Measurements from ENCODE around the gene RSU1. TPM values are rescaled to one million over a fixed set of nuclear protein-coding genes. Genes with fewer than 3 reads are reported as not detected.

The RSU1 gene
- total RNA-seq, 1 experiment from 2014 or later = 29.5 TPM

DNA sequence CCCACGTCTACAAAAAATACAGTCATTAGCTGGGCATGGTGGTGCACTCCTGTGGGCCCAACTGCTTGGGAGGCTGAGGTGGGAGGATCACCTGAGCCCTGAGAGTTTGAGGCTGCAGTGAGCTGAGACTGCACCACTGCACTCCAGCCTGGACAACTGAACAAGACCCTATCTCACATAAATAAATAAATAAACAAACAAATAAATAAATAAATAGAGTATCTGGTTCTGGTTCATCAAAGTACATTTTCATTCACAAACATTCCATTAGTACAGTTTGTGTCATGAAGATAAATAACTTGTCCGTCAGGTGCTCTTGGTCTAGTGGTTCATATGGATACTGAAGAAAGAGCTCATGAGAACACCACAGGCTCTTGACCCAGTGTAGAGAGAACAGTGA lies 96.4 kb downstream of the RSU1 start:
- Histone ChIP-seq H3K4me2 (ENCODE audit: low read length) (no peak overlapping the region), H3K9me2 (ENCODE audit: insufficient read depth) (no peaks in the 10 kb centered on the region), H3K27ac (ENCODE audit: low read depth, low read length) (no peak overlapping the region), H3K36me3 (ENCODE audit: control insufficient read depth in 1 of 2, insufficient read depth in 2 of 2, low read length in 2 of 2) (no peaks in the 10 kb centered on the region; a peak in 1 of 4 replicates), H3K27me3 (ENCODE audit: insufficient read depth, low read length) (no peaks in the 10 kb centered on the region), H4K20me1 (ENCODE audit: insufficient read depth) (no peaks in the 10 kb centered on the region), H3K4me1 (ENCODE audit: control insufficient read depth in 1 of 2, insufficient read depth in 2 of 2, low read length in 2 of 2) (no peaks in the 10 kb centered on the region), H2AFZ (ENCODE audit: low read depth, low read length, poor library complexity, severe bottlenecking) (no peak overlapping the region), H3K4me3 (replicated peaks in 1 of 2; ENCODE audit: low read depth in 1 of 2, low read length in 2 of 2) (no peak overlapping the region), H3K79me2 (ENCODE audit: insufficient read depth, low read length) (no peaks in the 10 kb centered on the region), H3K9ac (ENCODE audit: low read length) (no peak overlapping the region), H3K9me3 (ENCODE audit: control insufficient read depth in 1 of 2, insufficient read depth in 1 of 2, low read depth in 1 of 2, low read length in 2 of 2) (no peaks in the 10 kb centered on the region)
- CTCF ChIA-PET = no interaction called here
- TF ChIP-seq, protein P1, sequence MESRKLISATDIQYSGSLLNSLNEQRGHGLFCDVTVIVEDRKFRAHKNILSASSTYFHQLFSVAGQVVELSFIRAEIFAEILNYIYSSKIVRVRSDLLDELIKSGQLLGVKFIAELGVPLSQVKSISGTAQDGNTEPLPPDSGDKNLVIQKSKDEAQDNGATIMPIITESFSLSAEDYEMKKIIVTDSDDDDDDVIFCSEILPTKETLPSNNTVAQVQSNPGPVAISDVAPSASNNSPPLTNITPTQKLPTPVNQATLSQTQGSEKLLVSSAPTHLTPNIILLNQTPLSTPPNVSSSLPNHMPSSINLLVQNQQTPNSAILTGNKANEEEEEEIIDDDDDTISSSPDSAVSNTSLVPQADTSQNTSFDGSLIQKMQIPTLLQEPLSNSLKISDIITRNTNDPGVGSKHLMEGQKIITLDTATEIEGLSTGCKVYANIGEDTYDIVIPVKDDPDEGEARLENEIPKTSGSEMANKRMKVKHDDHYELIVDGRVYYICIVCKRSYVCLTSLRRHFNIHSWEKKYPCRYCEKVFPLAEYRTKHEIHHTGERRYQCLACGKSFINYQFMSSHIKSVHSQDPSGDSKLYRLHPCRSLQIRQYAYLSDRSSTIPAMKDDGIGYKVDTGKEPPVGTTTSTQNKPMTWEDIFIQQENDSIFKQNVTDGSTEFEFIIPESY (IDR thresholded peaks at IDR 0.05; ENCODE audit: extremely low read depth, insufficient replicate concordance, low read length) = no peak
- TF ChIP-seq FOSL1 (IDR thresholded peaks at IDR 0.05; ENCODE audit: low read depth) (no peak), POLR2A (IDR thresholded peaks at IDR 0.05; ENCODE audit: borderline replicate concordance, extremely low read depth, insufficient read depth, insufficient read length) (no peak), POLR2AphosphoS5 (IDR thresholded peaks at IDR 0.05; ENCODE audit: low read depth, low read length) (no peak), EZH2phosphoT487 (IDR thresholded peaks at IDR 0.05; ENCODE audit: borderline replicate concordance) (no peak), MAX (IDR thresholded peaks at IDR 0.05) (no peak), EZH2 (IDR thresholded peaks at IDR 0.05) (no peak), TCF7L2 (IDR thresholded peaks at IDR 0.05; ENCODE audit: borderline replicate concordance, extremely low read depth, insufficient read depth, insufficient read length) (no peak), ELF1 (IDR thresholded peaks at IDR 0.05; ENCODE audit: borderline replicate concordance, low read depth) (no peak)
- TF ChIP-seq, protein P2, sequence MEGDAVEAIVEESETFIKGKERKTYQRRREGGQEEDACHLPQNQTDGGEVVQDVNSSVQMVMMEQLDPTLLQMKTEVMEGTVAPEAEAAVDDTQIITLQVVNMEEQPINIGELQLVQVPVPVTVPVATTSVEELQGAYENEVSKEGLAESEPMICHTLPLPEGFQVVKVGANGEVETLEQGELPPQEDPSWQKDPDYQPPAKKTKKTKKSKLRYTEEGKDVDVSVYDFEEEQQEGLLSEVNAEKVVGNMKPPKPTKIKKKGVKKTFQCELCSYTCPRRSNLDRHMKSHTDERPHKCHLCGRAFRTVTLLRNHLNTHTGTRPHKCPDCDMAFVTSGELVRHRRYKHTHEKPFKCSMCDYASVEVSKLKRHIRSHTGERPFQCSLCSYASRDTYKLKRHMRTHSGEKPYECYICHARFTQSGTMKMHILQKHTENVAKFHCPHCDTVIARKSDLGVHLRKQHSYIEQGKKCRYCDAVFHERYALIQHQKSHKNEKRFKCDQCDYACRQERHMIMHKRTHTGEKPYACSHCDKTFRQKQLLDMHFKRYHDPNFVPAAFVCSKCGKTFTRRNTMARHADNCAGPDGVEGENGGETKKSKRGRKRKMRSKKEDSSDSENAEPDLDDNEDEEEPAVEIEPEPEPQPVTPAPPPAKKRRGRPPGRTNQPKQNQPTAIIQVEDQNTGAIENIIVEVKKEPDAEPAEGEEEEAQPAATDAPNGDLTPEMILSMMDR (IDR thresholded peaks at IDR 0.05 in 2 of 3, conservative IDR thresholded peaks at IDR 0.05 in 1 of 3; ENCODE audit: borderline replicate concordance in 1 of 3, insufficient read depth in 1 of 3, low read depth in 2 of 3, low read length in 2 of 3) = no peak
- RAD21 ChIA-PET (ENCODE audit: low non-redundant PET in 1 of 2, low total read pairs in 2 of 2, uncharacterized antibody in 2 of 2, unreplicated experiment in 2 of 2) = no interaction called here
- ATAC-seq = no peak
- no peak for DNase-seq (ENCODE audit: low read depth, low spot score)
- no TSS peak for BruUV-seq (replicated peaks)
- POLR2A ChIA-PET = no interaction called here
- intact Hi-C loops (cut with micrococcal nuclease) = no loop called here
